ENCODE measurements around the gene LINC01488. TPM values are rescaled to one million over a fixed set of nuclear protein-coding genes. Genes with fewer than 3 reads are reported as not detected.

The LINC01488 gene
- total RNA-seq, 1 experiment from 2014 or later, result not detected

GRCh38 chr11:69525516-69526452 is 44.3 kb downstream of the LINC01488 start:
- no peak for DNase-seq (ENCODE audit: low read depth)

DNA sequence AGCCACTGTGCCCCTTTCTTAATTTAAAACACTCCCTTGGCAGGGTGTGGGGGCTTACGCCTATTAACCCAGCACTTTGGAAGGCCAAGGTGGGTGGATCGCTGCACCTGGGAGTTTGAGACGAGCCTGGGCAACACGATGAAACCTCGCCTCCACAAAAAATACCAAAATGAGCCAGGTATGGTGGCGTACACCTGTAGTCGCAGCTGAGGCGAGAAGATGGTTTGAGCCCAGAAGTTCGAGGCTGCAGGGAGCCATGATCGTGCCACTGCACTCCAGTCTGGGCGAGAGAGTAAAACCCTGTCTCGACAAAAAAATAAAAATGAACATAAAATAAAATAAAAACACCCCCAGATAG is 45.0 kb downstream of the LINC01488 start:
- DNase-seq (ENCODE audit: low read depth), result no peak

- no peak for DNase-seq (ENCODE audit: low read depth)
Observed at GRCh38 chr11:69529001-69529400, 47.5 kb downstream of the LINC01488 start.

GRCh38 chr11:69530278-69531070 is 49.0 kb downstream of the LINC01488 start:
- no peak for DNase-seq (ENCODE audit: low read depth)

DNA sequence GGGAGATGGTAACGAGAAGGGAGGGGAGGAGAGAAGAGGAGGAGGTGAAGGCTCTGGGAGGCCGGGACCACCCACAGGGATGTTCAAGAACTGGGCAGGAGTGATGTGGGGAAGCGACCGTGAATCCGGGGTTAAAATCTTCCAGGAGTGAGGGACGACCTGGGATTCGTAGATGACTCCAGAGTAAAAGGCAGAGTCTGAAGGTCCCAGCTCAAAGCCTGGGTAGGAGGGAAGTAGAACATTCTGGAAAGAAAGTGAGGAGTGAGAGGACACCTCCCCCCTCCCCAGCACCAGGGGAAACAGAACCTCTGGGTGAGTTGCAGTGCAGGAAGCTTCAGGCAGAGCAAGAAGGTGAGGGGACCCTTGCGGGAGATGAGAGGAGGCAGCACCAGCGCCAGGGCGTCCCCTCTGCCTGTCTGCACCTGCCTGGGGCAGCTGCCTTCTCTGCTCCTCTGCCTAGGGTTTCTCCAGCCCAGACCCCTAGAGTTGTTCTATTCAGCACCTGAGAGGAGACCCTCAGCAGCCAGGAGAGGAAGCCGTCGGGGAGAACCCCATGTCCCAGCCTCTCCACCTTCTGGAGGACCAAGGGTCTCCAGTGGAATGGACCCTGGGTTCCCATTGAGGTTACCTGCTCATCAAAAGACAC is 49.7 kb downstream of the LINC01488 start:
- DNase-seq (ENCODE audit: low read depth), result no peak

GRCh38 chr11:69531717-69532088 is 50.2 kb downstream of the LINC01488 start:
- no peak for DNase-seq (ENCODE audit: low read depth)

- DNase-seq (ENCODE audit: low read depth), result no peak
Observed at GRCh38 chr11:69533296-69534165, 52.1 kb downstream of the LINC01488 start.

DNA sequence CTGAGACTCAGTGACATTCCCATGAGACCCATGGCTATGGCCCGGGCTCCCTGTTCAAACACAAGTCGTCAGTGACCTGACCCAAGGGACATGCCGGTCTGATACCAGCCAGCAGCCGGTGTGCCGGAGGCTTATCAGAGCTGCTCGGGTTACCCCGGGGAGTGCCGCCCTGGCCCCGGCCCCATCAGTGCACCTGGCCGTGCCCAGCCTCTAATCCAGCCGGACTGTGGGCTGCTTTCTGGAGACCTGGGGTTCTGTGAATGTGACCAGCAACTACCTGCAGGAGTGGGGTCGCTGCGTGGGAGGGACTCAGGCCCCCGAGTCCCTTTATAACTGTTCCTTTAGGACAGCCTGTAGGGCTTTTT is 52.7 kb downstream of the LINC01488 start:
- DNase-seq (ENCODE audit: low read depth), result no peak

DNA sequence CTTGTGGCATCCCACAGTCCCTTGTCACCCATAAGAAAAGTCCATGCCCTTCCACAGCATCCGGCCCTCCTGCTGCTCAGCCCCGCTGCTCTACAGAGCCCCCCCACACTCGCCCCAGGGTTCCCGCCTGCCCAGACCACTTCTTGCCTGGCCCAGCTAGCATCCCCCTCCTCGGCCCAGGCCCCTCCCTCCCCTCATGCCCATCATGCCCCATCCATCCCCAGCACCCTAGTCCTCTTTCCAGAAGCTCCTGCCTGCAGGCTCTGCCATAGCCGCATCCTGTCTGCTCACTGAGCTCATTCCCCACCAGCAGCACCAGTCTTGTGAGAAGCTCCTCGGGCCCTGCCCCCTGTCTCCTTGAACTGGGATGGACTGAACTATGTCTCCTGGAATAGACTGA is 54.4 kb downstream of the LINC01488 start:
- no peak for DNase-seq (ENCODE audit: low read depth)

GRCh38 chr11:69536406-69536805 is 54.9 kb downstream of the LINC01488 start:
- DNase-seq (ENCODE audit: low read depth), result no peak

- DNase-seq (ENCODE audit: low read depth), result no peak
Observed at GRCh38 chr11:69537126-69537525, 55.7 kb downstream of the LINC01488 start.

DNA sequence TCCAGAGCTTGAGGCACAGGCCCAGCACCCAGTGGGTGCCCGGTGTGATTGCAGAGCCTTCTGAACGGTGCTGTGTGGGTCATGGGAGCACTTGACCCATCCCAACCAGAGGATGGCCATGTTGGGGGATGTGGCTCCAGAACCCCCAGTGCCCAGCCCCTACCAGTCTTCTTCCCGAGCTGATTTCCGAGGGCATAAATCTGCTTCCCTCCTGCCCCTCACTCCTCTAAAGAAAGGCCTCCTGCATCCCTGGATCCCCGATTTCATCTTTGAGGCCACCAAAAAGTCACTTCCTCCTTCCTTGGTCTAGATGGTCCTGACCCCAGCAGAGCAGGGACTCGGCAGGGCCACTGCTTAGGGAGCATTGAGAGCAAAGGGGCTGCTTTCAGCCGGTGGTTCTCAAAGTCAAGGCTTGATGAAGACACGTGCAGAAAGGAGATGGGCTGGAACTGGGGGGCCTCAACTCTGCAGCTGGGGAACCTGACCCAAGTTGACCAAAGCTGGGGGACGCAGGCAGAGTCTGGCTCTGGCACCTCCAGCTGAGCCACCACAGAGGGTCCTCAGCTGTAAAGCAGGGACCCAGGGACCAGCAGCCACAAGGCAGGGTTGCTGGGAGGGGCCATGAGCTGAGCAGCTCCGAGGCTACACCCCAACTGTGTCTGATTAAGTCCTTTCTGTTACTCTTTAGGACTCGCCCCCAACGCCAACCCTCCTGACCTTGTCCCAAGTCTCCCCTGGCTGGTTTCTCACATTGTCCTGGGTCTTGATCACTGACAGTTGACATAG is 56.6 kb downstream of the LINC01488 start:
- DNase-seq (ENCODE audit: low read depth), result no peak

- no peak for DNase-seq (ENCODE audit: low read depth)
Observed at GRCh38 chr11:69538854-69539253, 57.4 kb downstream of the LINC01488 start.

DNA sequence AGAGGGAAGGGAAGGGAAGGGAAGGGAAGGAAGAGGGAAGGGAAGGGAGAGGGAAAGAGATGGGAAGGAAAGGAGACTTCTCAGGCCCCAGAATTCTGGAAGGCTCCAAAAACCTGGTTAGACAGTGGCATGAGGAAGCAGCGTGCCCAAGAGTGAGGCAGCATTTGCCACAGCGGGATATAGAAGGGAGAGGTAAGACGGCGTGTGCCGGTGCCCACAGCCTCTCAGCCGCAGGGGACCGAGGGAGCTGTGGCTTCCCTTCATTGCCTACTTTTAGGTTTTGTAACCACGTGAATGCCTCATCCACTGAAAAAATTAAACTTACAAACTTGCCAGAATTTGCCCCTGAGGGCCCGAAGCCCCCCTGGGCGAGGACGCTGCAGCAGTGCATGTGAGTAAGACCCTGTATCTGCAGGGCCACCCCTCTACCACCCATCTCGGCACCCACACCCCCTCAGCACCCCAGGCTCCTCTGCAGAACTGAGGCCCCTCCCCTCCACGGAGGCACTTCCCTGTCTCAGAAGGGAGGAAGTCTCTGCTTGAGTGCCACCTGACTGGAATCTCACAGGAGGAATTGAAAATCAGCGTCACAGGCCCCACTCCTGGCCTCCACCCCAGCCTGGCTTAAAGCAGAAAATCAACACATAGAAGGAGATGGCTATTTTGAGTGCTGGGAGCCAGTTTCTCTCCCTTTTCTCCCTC is 58.1 kb downstream of the LINC01488 start:
- DNase-seq (ENCODE audit: low read depth), result no peak

- DNase-seq (ENCODE audit: low read depth), result no peak
Observed at GRCh38 chr11:69540118-69541000, 58.9 kb downstream of the LINC01488 start.

- DNase-seq (ENCODE audit: low read depth), result no peak
Observed at GRCh38 chr11:69541001-69541285, 59.5 kb downstream of the LINC01488 start.

DNA sequence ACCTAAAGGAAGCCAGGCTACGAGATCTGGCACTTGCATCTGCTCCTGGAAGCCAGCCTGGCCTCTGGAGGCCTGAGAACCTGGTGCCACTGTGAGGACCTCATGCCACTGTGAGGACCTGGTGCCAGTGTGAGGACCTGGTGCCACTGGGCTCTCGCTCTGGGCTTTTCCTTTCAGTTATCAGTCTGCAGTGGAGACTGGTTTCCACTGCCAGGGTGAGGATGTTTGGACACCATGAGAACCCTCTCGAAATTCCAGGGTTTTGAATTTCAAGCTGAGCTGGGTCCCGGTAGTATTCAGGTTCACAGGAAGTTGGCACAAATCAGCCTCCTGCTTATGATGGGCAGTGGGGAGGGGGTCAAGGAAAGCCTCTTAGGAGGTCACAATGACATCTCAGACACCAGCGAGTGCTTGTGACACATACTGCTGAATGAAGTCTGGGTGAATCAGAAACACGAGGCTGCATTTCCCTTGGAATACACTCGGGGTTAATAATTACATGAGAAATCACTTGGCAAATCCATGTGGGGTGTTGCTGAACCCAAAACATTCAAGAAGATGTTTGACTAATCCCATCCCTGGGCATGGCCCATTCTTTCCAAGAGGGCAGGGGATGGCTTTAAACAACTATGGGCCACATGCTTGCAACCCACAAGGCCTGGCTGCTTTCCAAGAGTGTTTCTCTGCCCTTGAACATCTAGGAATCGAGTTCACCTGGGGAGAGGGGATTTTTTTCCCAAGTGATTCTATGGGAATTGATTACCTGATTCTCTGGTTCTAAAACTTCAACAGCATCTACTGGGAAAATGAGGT is 60.2 kb downstream of the LINC01488 start:
- DNase-seq (ENCODE audit: low read depth), result peak; percentile 20

Data from HT1080 (cell line).